NB4 (cell line): ENCODE data around the gene PCNT.
"Not testable (repeated sequence)": the region's sequence is repeated elsewhere in the genome, so short reads cannot be mapped to it uniquely, and the experiment has no call there.

Experiments used
- DNase-seq: peaks from one replicate; pipeline ENCODE4 v3.0.0; 2010; ENCODE audit warnings: low read depth
- H3K4me3 ChIP-seq: one replicate; pipeline ENCODE4 v1.5.1; 2011; ENCODE audit warnings: mild to moderate bottlenecking, low read depth, low read length, moderate library complexity
- CTCF ChIP-seq: IDR thresholded peaks from one replicate; pipeline ENCODE4 v1.5.1; 2012; ENCODE audit warnings: low read depth, low read length
- MAX ChIP-seq: IDR thresholded peaks from 2 replicates; pipeline ENCODE4 v1.6.1; 2011; ENCODE audit warnings: low read depth, low read length
- MYC ChIP-seq: IDR thresholded peaks from 2 replicates; pipeline ENCODE4 v1.6.1; 2011; ENCODE audit warnings: low read depth, low read length
- POLR2A ChIP-seq: IDR thresholded peaks from 2 replicates; pipeline ENCODE4 v1.6.1; 2011; ENCODE audit warnings: mild to moderate bottlenecking; ENCODE audit not compliant: insufficient read length; ENCODE audit errors: extremely low read depth

The PCNT gene

GRCh38 chr21:46301759-46302158, 22.2 kb upstream of the PCNT start:
- TF ChIP-seq POLR2A (no peak), CTCF (no peak), MAX (no peak), MYC (no peak)
- DNase-seq: no peak
- no peak overlapping the region for H3K4me3 ChIP-seq

DNA sequence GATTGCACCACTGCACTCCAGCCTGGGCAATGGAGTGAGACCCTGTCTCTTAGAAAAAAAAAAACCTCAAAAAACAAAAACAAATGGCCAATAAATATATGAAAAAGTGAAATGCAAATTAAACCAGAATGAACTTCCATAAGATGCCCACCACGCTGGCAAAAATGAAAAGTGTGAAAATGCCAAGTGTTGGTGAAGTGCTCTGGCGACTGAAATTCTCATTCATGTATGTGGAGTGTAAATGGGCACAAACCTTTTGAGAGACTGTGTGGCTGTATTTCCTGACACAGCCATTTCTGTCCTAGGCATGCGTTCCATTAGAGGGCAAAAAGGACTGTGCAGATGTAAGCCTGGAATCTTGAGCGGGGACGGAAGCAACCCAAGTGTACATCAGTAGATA, 19.5 kb upstream of the PCNT start:
- no peak for TF ChIP-seq MAX
- no peak for TF ChIP-seq MYC
- TF ChIP-seq CTCF: no peak
- no peak for TF ChIP-seq POLR2A
- no peak overlapping the region for H3K4me3 ChIP-seq
- DNase-seq: no peak

- no peak for DNase-seq
- no peak for TF ChIP-seq MAX
- H3K4me3 ChIP-seq: no peak overlapping the region
Observed at GRCh38 chr21:46304955-46305354, 19.0 kb upstream of the PCNT start.

GRCh38 chr21:46307625-46308024, 16.3 kb upstream of the PCNT start:
- H3K4me3 ChIP-seq: no peak overlapping the region
- DNase-seq: no peak
- TF ChIP-seq MYC (no peak), CTCF (no peak), POLR2A (no peak), MAX (no peak)

- no peak overlapping the region for H3K4me3 ChIP-seq
- TF ChIP-seq MYC: no peak
- TF ChIP-seq MAX: no peak
- TF ChIP-seq POLR2A: no peak
- TF ChIP-seq CTCF: no peak
- DNase-seq: no peak
Observed at GRCh38 chr21:46308431-46308830, 15.5 kb upstream of the PCNT start.

- DNase-seq: not testable (repeated sequence)
Observed at GRCh38 chr21:46310260-46310659, 13.7 kb upstream of the PCNT start.

GRCh38 chr21:46311568-46311967, 12.4 kb upstream of the PCNT start:
- TF ChIP-seq CTCF: no peak
- TF ChIP-seq MYC: no peak

More at GRCh38 chr21:46310260-46310659, 13.7 kb upstream of the PCNT start:
- H3K4me3 ChIP-seq: not testable (repeated sequence)

More at GRCh38 chr21:46311568-46311967, 12.4 kb upstream of the PCNT start:
- DNase-seq: no peak
- H3K4me3 ChIP-seq: no peak overlapping the region
